ENCODE data around the gene GNAS.
A peak's percentile ranks its signal among the peaks of the same experiment; 100 is the strongest.

GNAS gene

GRCh38 chr20:58898629-58899408 is 46.3 kb downstream of the GNAS start:
- DNase-seq (ENCODE audit: low read depth in 2 of 2), result no peak

GRCh38 chr20:58899512-58899911 is 47.0 kb downstream of the GNAS start:
- no peak for DNase-seq (ENCODE audit: low read depth in 2 of 2)

GRCh38 chr20:58900397-58900796 is 47.9 kb downstream of the GNAS start:
- no peak for DNase-seq (ENCODE audit: low read depth in 2 of 2)

GRCh38 chr20:58901488-58902402 is 49.2 kb downstream of the GNAS start:
- DNase-seq (ENCODE audit: low read depth in 2 of 2), result no peak

GRCh38 chr20:58903614-58904013 is 51.1 kb downstream of the GNAS start:
- no peak for DNase-seq (ENCODE audit: low read depth in 2 of 2)

GRCh38 chr20:58905236-58905635 is 52.7 kb downstream of the GNAS start:
- DNase-seq (ENCODE audit: low read depth in 2 of 2), result no peak

- no peak for DNase-seq (ENCODE audit: low read depth in 2 of 2)
Measured at GRCh38 chr20:58906111-58906510, 53.6 kb downstream of the GNAS start.

- no peak for DNase-seq (ENCODE audit: low read depth in 2 of 2)
Measured at GRCh38 chr20:58906894-58907293, 54.4 kb downstream of the GNAS start.

- DNase-seq (ENCODE audit: low read depth in 2 of 2), result peak in 1 of 2 donors; percentile 32
Measured at GRCh38 chr20:58907320-58908137, 55.0 kb downstream of the GNAS start.

GRCh38 chr20:58908221-58908620 is 55.7 kb downstream of the GNAS start:
- DNase-seq (ENCODE audit: low read depth in 2 of 2), result no peak

- no peak for DNase-seq (ENCODE audit: low read depth in 2 of 2)
Measured at GRCh38 chr20:58908941-58909340, 56.4 kb downstream of the GNAS start.

GRCh38 chr20:58909585-58909984 is 57.1 kb downstream of the GNAS start:
- no peak for DNase-seq (ENCODE audit: low read depth in 2 of 2)

GRCh38 chr20:58910473-58910872 is 58.0 kb downstream of the GNAS start:
- DNase-seq (ENCODE audit: low read depth in 2 of 2), result no peak

GRCh38 chr20:58911309-58911708 is 58.8 kb downstream of the GNAS start:
- no peak for DNase-seq (ENCODE audit: low read depth in 2 of 2)

- no peak for DNase-seq (ENCODE audit: low read depth in 2 of 2)
Measured at GRCh38 chr20:58911970-58912369, 59.5 kb downstream of the GNAS start.

GRCh38 chr20:58913079-58913478 is 60.6 kb downstream of the GNAS start:
- DNase-seq (ENCODE audit: low read depth in 2 of 2), result no peak

- no peak for DNase-seq (ENCODE audit: low read depth in 2 of 2)
Measured at GRCh38 chr20:58918621-58919020, 66.1 kb downstream of the GNAS start.

- no peak for DNase-seq (ENCODE audit: low read depth in 2 of 2)
Measured at GRCh38 chr20:58921564-58921963, 69.0 kb downstream of the GNAS start.

GRCh38 chr20:58922036-58922435 is 69.5 kb downstream of the GNAS start:
- DNase-seq (ENCODE audit: low read depth in 2 of 2), result no peak

- no peak for DNase-seq (ENCODE audit: low read depth in 2 of 2)
Measured at GRCh38 chr20:58923117-58923712, 70.7 kb downstream of the GNAS start.

GRCh38 chr20:58926802-58927489 is 74.4 kb downstream of the GNAS start:
- DNase-seq (ENCODE audit: low read depth in 2 of 2), result no peak

Measured in stimulated activated CD4-positive, alpha-beta T cell treated with anti-CD3 and anti-CD28 coated beads, Interleukin-4, amount 100 ng/mL, for 48 hours (primary cell).